Measurements from ENCODE around the gene GNB1. TPM values are rescaled to one million over a fixed set of nuclear protein-coding genes. Genes with fewer than 3 reads are reported as not detected.

GNB1 gene
- total RNA-seq, 1 donor from 2014 or later: 257 TPM

- no peak for TF ChIP-seq CTCF (IDR thresholded peaks at IDR 0.05; ENCODE audit: insufficient read depth, low read length, poor library complexity, severe bottlenecking)
- DNase-seq (ENCODE audit: low read depth): peak; percentile 53
- Histone ChIP-seq H3K4me3 (ENCODE audit: low read depth, low read length) (no peak overlapping the region), H3K27me3 (ENCODE audit: control insufficient read depth, insufficient read depth, low read length) (no peaks in the 10 kb centered on the region), H3K36me3 (ENCODE audit: control insufficient read depth, insufficient read depth, low read length) (no peaks in the 10 kb centered on the region)
Measured at GRCh38 chr1:1826356-1827088, 64.4 kb downstream of the GNB1 start.

- Histone ChIP-seq H3K36me3 (ENCODE audit: control insufficient read depth, insufficient read depth, low read length) (no peaks in the 10 kb centered on the region), H3K27me3 (ENCODE audit: control insufficient read depth, insufficient read depth, low read length) (no peaks in the 10 kb centered on the region), H3K4me3 (ENCODE audit: low read depth, low read length) (no peak overlapping the region)
- no peak for DNase-seq (ENCODE audit: low read depth)
- no peak for TF ChIP-seq CTCF (IDR thresholded peaks at IDR 0.05; ENCODE audit: insufficient read depth, low read length, poor library complexity, severe bottlenecking)
Measured at GRCh38 chr1:1825217-1825616, 65.7 kb downstream of the GNB1 start.

GRCh38 chr1:1819762-1820161 is 71.1 kb downstream of the GNB1 start:
- H3K4me3 ChIP-seq (ENCODE audit: low read depth, low read length): no peak overlapping the region
- peaks cover 2% of the 10 kb centered on the region for H3K36me3 ChIP-seq (ENCODE audit: control insufficient read depth, insufficient read depth, low read length)
- no peak for TF ChIP-seq CTCF (IDR thresholded peaks at IDR 0.05; ENCODE audit: insufficient read depth, low read length, poor library complexity, severe bottlenecking)
- no peak for DNase-seq (ENCODE audit: low read depth)
- no peaks in the 10 kb centered on the region for H3K27me3 ChIP-seq (ENCODE audit: control insufficient read depth, insufficient read depth, low read length)

GRCh38 chr1:1817221-1817620 is 73.7 kb downstream of the GNB1 start:
- Histone ChIP-seq H3K36me3 (ENCODE audit: control insufficient read depth, insufficient read depth, low read length) (peaks cover 3% of the 10 kb centered on the region), H3K27me3 (ENCODE audit: control insufficient read depth, insufficient read depth, low read length) (no peaks in the 10 kb centered on the region), H3K4me3 (ENCODE audit: low read depth, low read length) (no peak overlapping the region)
- DNase-seq (ENCODE audit: low read depth): no peak
- no peak for TF ChIP-seq CTCF (IDR thresholded peaks at IDR 0.05; ENCODE audit: insufficient read depth, low read length, poor library complexity, severe bottlenecking)

GRCh38 chr1:1815606-1816281 is 75.1 kb downstream of the GNB1 start:
- peaks cover 3% of the 10 kb centered on the region for H3K36me3 ChIP-seq (ENCODE audit: control insufficient read depth, insufficient read depth, low read length)
- no peak for DNase-seq (ENCODE audit: low read depth)
- no peak overlapping the region for H3K4me3 ChIP-seq (ENCODE audit: low read depth, low read length)
- H3K27me3 ChIP-seq (ENCODE audit: control insufficient read depth, insufficient read depth, low read length): no peaks in the 10 kb centered on the region
- no peak for TF ChIP-seq CTCF (IDR thresholded peaks at IDR 0.05; ENCODE audit: insufficient read depth, low read length, poor library complexity, severe bottlenecking)

All from kidney epithelial cell (primary cell).